Ammon's horn (tissue), 1 donor: ENCODE results near the gene THAP11.
"Not testable (repeated sequence)": the region's sequence is repeated elsewhere in the genome, so short reads cannot be mapped to it uniquely, and the experiment has no call there.

ENCODE experiments used
- DNase-seq: peaks from one replicate; pipeline ENCODE4 v3.0.0-alpha.2; 2016; ENCODE audit warnings: low spot score

THAP11 gene

GRCh38 chr16:67862623-67863583 lies 20.8 kb downstream of the THAP11 start:
- no peak for DNase-seq

GRCh38 chr16:67864044-67864443 lies 21.9 kb downstream of the THAP11 start:
- not testable (repeated sequence) for DNase-seq

GRCh38 chr16:67864594-67864993 lies 22.5 kb downstream of the THAP11 start:
- DNase-seq: no peak

- DNase-seq: no peak
Observed at GRCh38 chr16:67865318-67865717, 23.2 kb downstream of the THAP11 start.

- peak; percentile 37 for DNase-seq
Observed at GRCh38 chr16:67868290-67868689, 26.2 kb downstream of the THAP11 start.

- DNase-seq: no peak
Observed at GRCh38 chr16:67869653-67870052, 27.5 kb downstream of the THAP11 start.

- no peak for DNase-seq
Observed at GRCh38 chr16:67871256-67871655, 29.1 kb downstream of the THAP11 start.

GRCh38 chr16:67872131-67872630 lies 30.1 kb downstream of the THAP11 start:
- no peak for DNase-seq

GRCh38 chr16:67872631-67873434 lies 30.7 kb downstream of the THAP11 start, which contains the start of gene EDC4:
Gene EDC4, plus strand, starts transcription at chr16:67873052. Its CDS starts 210 bp downstream, at chr16:67873262.
- peak; percentile 68 for DNase-seq

- no peak for DNase-seq
Observed at GRCh38 chr16:67873435-67874370, 31.6 kb downstream of the THAP11 start.

- no peak for DNase-seq
Observed at GRCh38 chr16:67874372-67874771, 32.3 kb downstream of the THAP11 start.

GRCh38 chr16:67877064-67877463 lies 34.9 kb downstream of the THAP11 start:
- no peak for DNase-seq

GRCh38 chr16:67878232-67878631 lies 36.1 kb downstream of the THAP11 start:
- no peak for DNase-seq

- no peak for DNase-seq
Observed at GRCh38 chr16:67878846-67879245, 36.7 kb downstream of the THAP11 start.

GRCh38 chr16:67879462-67879861 lies 37.3 kb downstream of the THAP11 start:
- no peak for DNase-seq

GRCh38 chr16:67879936-67880335 lies 37.8 kb downstream of the THAP11 start:
- DNase-seq: no peak

- no peak for DNase-seq
Observed at GRCh38 chr16:67880584-67880983, 38.5 kb downstream of the THAP11 start.

GRCh38 chr16:67881621-67882161 lies 39.6 kb downstream of the THAP11 start:
- peak; percentile 82 for DNase-seq

GRCh38 chr16:67882374-67883145 lies 40.4 kb downstream of the THAP11 start:
- peak; percentile 93 for DNase-seq

GRCh38 chr16:67883146-67883871 lies 41.2 kb downstream of the THAP11 start:
- no peak for DNase-seq
